HG03342 (cell line): ENCODE results near the gene XKR7.

ENCODE experiments used
- ATAC-seq: cut with Tn5 transposase; IDR thresholded peaks from one replicate; pipeline ENCODE4 v1.9.1; 2021; ENCODE audit warnings: mild to moderate bottlenecking, moderate library complexity; ENCODE audit not compliant: unreplicated experiment

XKR7 gene

GRCh38 chr20:32036716-32037485 lies 69.0 kb downstream of the XKR7 start:
- no peak for ATAC-seq

- no peak for ATAC-seq
These were observed 70.0 kb downstream of the XKR7 start for GRCh38 chr20:32037929-32038328.

- ATAC-seq = no peak
These were observed 72.4 kb downstream of the XKR7 start for GRCh38 chr20:32040142-32040953.

GRCh38 chr20:32045999-32046398 lies 78.0 kb downstream of the XKR7 start:
- no peak for ATAC-seq

- no peak for ATAC-seq
These were observed 82.4 kb downstream of the XKR7 start for GRCh38 chr20:32050324-32050841.

GRCh38 chr20:32050851-32051556 lies 83.1 kb downstream of the XKR7 start:
- no peak for ATAC-seq

- ATAC-seq = no peak
These were observed 83.8 kb downstream of the XKR7 start for GRCh38 chr20:32051720-32052089.

GRCh38 chr20:32052090-32052777 lies 84.3 kb downstream of the XKR7 start, which contains the start of gene HCK:
Gene HCK, plus strand, starts transcription at chr20:32052242.
- ATAC-seq = no peak

GRCh38 chr20:32052778-32053362 lies 84.9 kb downstream of the XKR7 start:
- no peak for ATAC-seq
